HK-2 (cell line): ENCODE measurements around the gene CBX5.
A peak's percentile ranks its signal among the peaks of the same experiment; 100 is the strongest.
"Not testable (repeated sequence)": the region's sequence is repeated elsewhere in the genome, so short reads cannot be mapped to it uniquely, and the experiment has no call there.

Experiments used
- DNase-seq: peaks from one replicate; pipeline ENCODE4 v3.0.0-alpha.2; 2018; ENCODE audit not compliant: unreplicated experiment

CBX5 gene

GRCh38 chr12:54294152-54294952, 14.4 kb upstream of the CBX5 start:
- DNase-seq, result peak; percentile 53

- DNase-seq, result no peak
These were observed 13.0 kb upstream of the CBX5 start for GRCh38 chr12:54292931-54293241.

GRCh38 chr12:54292083-54292930, 12.4 kb upstream of the CBX5 start:
- no peak for DNase-seq

- DNase-seq, result no peak
These were observed 7.6 kb upstream of the CBX5 start for GRCh38 chr12:54287261-54288157.

- no peak for DNase-seq
These were observed 6.4 kb upstream of the CBX5 start for GRCh38 chr12:54286042-54287030.

GRCh38 chr12:54285150-54286041, 5.5 kb upstream of the CBX5 start:
- DNase-seq, result no peak

- not testable (repeated sequence) for DNase-seq
These were observed 4.3 kb upstream of the CBX5 start for GRCh38 chr12:54284070-54284780.

GRCh38 chr12:54282949-54283593, 3.1 kb upstream of the CBX5 start:
- no peak for DNase-seq

GRCh38 chr12:54281694-54282093, 1.8 kb upstream of the CBX5 start:
- not testable (repeated sequence) for DNase-seq

GRCh38 chr12:54281261-54281638, 1.3 kb upstream of the CBX5 start:
- not testable (repeated sequence) for DNase-seq

- DNase-seq, result peak; percentile 95
These were observed 742 bp upstream of the CBX5 start, which contains the start of gene HNRNPA1 for GRCh38 chr12:54280468-54281260. TSS of gene HNRNPA1 (plus strand) at chr12:54280726. CDS start at chr12:54280808, 82 bp downstream.

- DNase-seq, result no peak
These were observed 693 bp downstream of the CBX5 start for GRCh38 chr12:54279227-54279631.

- no peak for DNase-seq
These were observed 2.1 kb downstream of the CBX5 start for GRCh38 chr12:54277823-54278276.

GRCh38 chr12:54276368-54276767, 3.6 kb downstream of the CBX5 start:
- DNase-seq, result no peak

GRCh38 chr12:54273981-54274380, 5.9 kb downstream of the CBX5 start:
- DNase-seq, result no peak

- DNase-seq, result no peak
These were observed 7.7 kb downstream of the CBX5 start for GRCh38 chr12:54272214-54272613.

- DNase-seq, result no peak
These were observed 9.6 kb downstream of the CBX5 start for GRCh38 chr12:54270345-54270744.

- no peak for DNase-seq
These were observed 13.1 kb downstream of the CBX5 start for GRCh38 chr12:54266852-54267251.
